ENCODE results near the gene CHST15.

DNA sequence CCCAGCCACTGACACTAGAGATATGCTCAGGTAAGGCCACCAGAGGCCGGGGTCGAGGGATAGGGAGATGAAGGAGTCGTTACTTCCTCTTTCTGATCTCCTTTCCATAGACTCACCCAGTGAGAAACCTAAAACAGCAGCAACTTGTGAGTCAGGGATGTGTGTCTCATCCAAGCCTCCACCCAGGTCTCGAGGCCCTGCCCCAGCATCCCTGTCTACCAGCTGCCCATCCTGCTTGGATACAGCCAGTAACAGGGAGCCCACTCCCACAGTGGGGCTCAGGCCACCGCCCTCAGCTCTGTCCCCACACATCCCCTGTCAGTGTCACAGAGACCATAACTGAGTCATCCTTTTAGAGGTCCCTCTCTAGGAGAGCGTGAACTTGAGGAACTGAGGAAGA is 49.6 kb upstream of the CHST15 start:
- TF ChIP-seq EZH2 (IDR thresholded peaks at IDR 0.05; ENCODE audit: borderline replicate concordance, low read depth, low read length, severe bottlenecking) = no peak
- TF ChIP-seq, protein P1, sequence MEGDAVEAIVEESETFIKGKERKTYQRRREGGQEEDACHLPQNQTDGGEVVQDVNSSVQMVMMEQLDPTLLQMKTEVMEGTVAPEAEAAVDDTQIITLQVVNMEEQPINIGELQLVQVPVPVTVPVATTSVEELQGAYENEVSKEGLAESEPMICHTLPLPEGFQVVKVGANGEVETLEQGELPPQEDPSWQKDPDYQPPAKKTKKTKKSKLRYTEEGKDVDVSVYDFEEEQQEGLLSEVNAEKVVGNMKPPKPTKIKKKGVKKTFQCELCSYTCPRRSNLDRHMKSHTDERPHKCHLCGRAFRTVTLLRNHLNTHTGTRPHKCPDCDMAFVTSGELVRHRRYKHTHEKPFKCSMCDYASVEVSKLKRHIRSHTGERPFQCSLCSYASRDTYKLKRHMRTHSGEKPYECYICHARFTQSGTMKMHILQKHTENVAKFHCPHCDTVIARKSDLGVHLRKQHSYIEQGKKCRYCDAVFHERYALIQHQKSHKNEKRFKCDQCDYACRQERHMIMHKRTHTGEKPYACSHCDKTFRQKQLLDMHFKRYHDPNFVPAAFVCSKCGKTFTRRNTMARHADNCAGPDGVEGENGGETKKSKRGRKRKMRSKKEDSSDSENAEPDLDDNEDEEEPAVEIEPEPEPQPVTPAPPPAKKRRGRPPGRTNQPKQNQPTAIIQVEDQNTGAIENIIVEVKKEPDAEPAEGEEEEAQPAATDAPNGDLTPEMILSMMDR (IDR thresholded peaks at IDR 0.05; ENCODE audit: borderline replicate concordance, extremely low read depth, low read length, poor library complexity, severe bottlenecking) = no peak
